HepG2 (cell line): ENCODE results near the gene TMEM132D. TPM values are rescaled to one million over a fixed set of nuclear protein-coding genes. Genes with fewer than 3 reads are reported as not detected.

ENCODE experiments used
- GZF1 ChIP-seq: sonication (generic); formaldehyde crosslinking; IDR thresholded peaks from 2 replicates; pipeline ENCODE4 v1.5.1; 2020; ENCODE audit warnings: mild to moderate bottlenecking, missing genetic modification reagents
- HNRNPH1 ChIP-seq: fragments of 200-400 bp; formaldehyde crosslinking; optimal IDR thresholded peaks from 2 replicates; pipeline ENCODE3; 2017; ENCODE audit warnings: mild to moderate bottlenecking, low read depth, low read length
- IKZF1 ChIP-seq: fragments of 450-650 bp; IDR thresholded peaks from 2 replicates; pipeline ENCODE4 v1.7.1; 2016
- ZNF136 ChIP-seq: sonication (generic); formaldehyde crosslinking; IDR thresholded peaks from 2 replicates; pipeline ENCODE4 v1.8.1; 2022; ENCODE audit warnings: low read depth, mild to moderate bottlenecking, moderate library complexity, missing genetic modification reagents
- ZNF777 ChIP-seq: sonication (generic); formaldehyde crosslinking; IDR thresholded peaks from 2 replicates; pipeline ENCODE4 v1.4.0; 2020; ENCODE audit warnings: missing genetic modification reagents
- polyA plus RNA-seq, 8 experiments: library from polyadenylated mRNA; depleted of rRNA in 3 of 8; stranded (reverse) in 7 of 8; unstranded in 1 of 8; fragments of >200 nt; fragmentation: Illumina TruSeq in 4 of 8; extraction: Trizol in 4 of 8; gene quantifications; 2 replicates each; pipeline versions ENCODE4 v1.2.1 to v1.2.3, GENCODE V29; 2011 to 2016; ENCODE audit warnings: low read depth in 4 of 8, missing spikeins in 1 of 8, mixed read lengths in 1 of 8; ENCODE audit not compliant: insufficient read depth in 1 of 8
- small RNA-seq, 3 experiments: library from RNA; depleted of rRNA; stranded (forward); fragments of <200 nt; gene quantifications; one replicate each; pipeline ENCODE3, GENCODE V24; 2012; ENCODE audit warnings: low read depth in 2 of 3, low replicate concordance in 1 of 3; ENCODE audit not compliant: insufficient read length in 3 of 3, insufficient read depth in 2 of 3
- total RNA-seq, 5 experiments: library from RNA; depleted of rRNA; stranded (reverse); fragments of >200 nt; fragmentation: Illumina TruSeq; extraction: Trizol; gene quantifications; 2 replicates each; pipeline ENCODE4 v1.2.3, GENCODE V29; 2016; ENCODE audit warnings: low read depth in 1 of 5

The TMEM132D gene
- total and polyA plus RNA-seq, 2 of the 13 experiments (the other 11 are each of a cell fraction or from before 2014, with no cell fraction given) = not detected

GRCh38 chr12:129025055-129025454 is 878.8 kb downstream of the TMEM132D start (continued):
- TF ChIP-seq HNRNPH1 (no peak), ZNF136 (CRISPR knock-in tag) (no peak), GZF1 (CRISPR knock-in tag) (no peak), IKZF1 (no peak), ZNF777 (CRISPR knock-in tag) (no peak)

Small RNA genes lying within 50 kb of the gene (small RNA-seq; reads per million reads assigned to genes)
- 0 reads per million in 3 experiments for gene RF02271
